ENCODE results near the gene WDR88.
A peak's percentile ranks its signal among the peaks of the same experiment; 100 is the strongest.

WDR88 gene

DNA sequence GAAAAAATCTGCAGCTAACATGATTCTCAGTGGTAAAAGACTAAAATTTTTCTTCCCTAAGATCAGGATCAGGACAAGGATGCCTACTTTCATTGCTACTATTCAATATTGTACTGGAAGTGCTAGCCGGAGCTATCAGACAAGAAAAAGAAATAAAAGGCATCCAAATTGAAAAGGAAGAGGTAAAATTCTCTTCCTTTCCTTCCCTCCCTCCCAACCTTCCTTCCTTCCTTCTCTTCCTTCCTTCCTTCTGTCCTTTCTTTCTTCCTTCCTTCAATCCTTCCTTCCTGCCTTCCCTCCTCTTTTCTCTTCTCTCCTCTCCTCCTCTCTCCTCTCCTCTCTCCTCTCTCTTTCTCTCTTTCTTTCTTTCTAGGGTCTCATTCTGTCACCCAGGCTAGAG is 35.5 kb downstream of the WDR88 start:
- no peak overlapping the region for H3K4me3 ChIP-seq (ENCODE audit: control insufficient read depth, low read depth, low read length)
- no peak for DNase-seq (ENCODE audit: low read depth)
- TF ChIP-seq, protein P1, sequence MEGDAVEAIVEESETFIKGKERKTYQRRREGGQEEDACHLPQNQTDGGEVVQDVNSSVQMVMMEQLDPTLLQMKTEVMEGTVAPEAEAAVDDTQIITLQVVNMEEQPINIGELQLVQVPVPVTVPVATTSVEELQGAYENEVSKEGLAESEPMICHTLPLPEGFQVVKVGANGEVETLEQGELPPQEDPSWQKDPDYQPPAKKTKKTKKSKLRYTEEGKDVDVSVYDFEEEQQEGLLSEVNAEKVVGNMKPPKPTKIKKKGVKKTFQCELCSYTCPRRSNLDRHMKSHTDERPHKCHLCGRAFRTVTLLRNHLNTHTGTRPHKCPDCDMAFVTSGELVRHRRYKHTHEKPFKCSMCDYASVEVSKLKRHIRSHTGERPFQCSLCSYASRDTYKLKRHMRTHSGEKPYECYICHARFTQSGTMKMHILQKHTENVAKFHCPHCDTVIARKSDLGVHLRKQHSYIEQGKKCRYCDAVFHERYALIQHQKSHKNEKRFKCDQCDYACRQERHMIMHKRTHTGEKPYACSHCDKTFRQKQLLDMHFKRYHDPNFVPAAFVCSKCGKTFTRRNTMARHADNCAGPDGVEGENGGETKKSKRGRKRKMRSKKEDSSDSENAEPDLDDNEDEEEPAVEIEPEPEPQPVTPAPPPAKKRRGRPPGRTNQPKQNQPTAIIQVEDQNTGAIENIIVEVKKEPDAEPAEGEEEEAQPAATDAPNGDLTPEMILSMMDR (conservative IDR thresholded peaks at IDR 0.05; ENCODE audit: control insufficient read depth, insufficient read depth, low read depth, low read length) = no peak

DNA sequence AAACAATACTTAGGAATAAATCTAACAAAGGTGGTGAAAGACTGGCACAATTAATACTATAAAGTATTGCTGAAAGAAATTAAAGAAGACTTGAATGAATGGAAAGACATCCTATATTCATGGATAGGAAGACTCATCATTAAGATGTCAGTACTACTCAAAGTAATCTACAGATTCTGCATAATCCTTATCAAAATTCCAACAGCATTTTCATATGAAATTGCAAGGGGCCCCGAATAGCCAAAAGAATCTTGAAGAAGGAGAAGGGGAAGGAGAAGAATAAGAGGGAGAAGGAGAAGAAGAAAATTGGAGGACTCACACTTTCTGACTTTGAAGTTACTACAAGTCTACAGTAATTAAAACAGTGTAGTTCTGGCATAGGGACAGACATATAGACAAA is 36.6 kb downstream of the WDR88 start:
- TF ChIP-seq, protein P1 (conservative IDR thresholded peaks at IDR 0.05; ENCODE audit: control insufficient read depth, insufficient read depth, low read depth, low read length) = no peak
- no peak for DNase-seq (ENCODE audit: low read depth)
- H3K4me3 ChIP-seq (ENCODE audit: control insufficient read depth, low read depth, low read length) = no peak overlapping the region

GRCh38 chr19:33171222-33171795 is 39.4 kb downstream of the WDR88 start:
- no peak for DNase-seq (ENCODE audit: low read depth)
- TF ChIP-seq, protein P1 (conservative IDR thresholded peaks at IDR 0.05; ENCODE audit: control insufficient read depth, insufficient read depth, low read depth, low read length) = no peak
- no peak overlapping the region for H3K4me3 ChIP-seq (ENCODE audit: control insufficient read depth, low read depth, low read length)

GRCh38 chr19:33171916-33172359 is 40.0 kb downstream of the WDR88 start:
- TF ChIP-seq, protein P1 (conservative IDR thresholded peaks at IDR 0.05; ENCODE audit: control insufficient read depth, insufficient read depth, low read depth, low read length) = no peak
- H3K4me3 ChIP-seq (ENCODE audit: control insufficient read depth, low read depth, low read length) = no peak overlapping the region
- DNase-seq (ENCODE audit: low read depth) = peak; percentile 79

GRCh38 chr19:33174186-33174585 is 42.3 kb downstream of the WDR88 start:
- DNase-seq (ENCODE audit: low read depth) = no peak
- TF ChIP-seq, protein P1 (conservative IDR thresholded peaks at IDR 0.05; ENCODE audit: control insufficient read depth, insufficient read depth, low read depth, low read length) = no peak
- H3K4me3 ChIP-seq (ENCODE audit: control insufficient read depth, low read depth, low read length) = no peak overlapping the region

DNA sequence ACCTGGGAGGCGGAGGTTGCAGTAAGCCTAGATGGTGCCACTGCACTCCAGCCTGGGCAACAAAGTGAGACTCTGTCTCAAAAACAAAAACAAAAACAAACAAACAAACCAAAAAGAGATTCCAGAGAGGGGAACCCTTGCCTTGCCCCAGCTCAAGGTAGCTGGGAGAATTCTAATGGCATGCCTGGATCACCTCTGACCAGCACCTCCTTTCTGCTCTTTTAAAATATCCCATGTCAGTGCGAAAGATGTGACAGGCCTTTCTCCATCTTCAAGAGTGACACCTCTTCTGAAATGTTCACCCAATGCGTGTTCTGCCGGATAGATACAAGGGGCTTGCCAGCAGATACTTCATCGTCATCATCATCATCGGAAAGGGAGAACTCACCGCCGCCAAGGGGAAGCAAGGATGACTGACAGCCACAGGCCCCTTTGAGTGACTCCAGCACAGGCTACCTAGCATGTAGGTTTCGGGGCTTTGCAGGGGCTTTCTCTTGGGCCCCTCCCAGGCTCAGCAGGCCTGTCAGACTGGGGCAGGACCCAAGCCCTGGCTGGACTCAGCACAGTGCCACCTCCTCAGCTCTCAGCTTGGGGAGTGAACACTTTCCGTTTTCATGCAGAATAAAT is 43.4 kb downstream of the WDR88 start:
- DNase-seq (ENCODE audit: low read depth) = no peak
- H3K4me3 ChIP-seq (ENCODE audit: control insufficient read depth, low read depth, low read length) = no peak overlapping the region
- TF ChIP-seq, protein P1 (conservative IDR thresholded peaks at IDR 0.05; ENCODE audit: control insufficient read depth, insufficient read depth, low read depth, low read length) = no peak

Data from fibroblast of mammary gland (primary cell).